ENCODE measurements around the gene DNM1L. TPM values are rescaled to one million over a fixed set of nuclear protein-coding genes. Genes with fewer than 3 reads are reported as not detected.

Gene DNM1L
- polyA plus RNA-seq, 3 donors: 23.6 to 45.6 (median 31.5) TPM

DNA sequence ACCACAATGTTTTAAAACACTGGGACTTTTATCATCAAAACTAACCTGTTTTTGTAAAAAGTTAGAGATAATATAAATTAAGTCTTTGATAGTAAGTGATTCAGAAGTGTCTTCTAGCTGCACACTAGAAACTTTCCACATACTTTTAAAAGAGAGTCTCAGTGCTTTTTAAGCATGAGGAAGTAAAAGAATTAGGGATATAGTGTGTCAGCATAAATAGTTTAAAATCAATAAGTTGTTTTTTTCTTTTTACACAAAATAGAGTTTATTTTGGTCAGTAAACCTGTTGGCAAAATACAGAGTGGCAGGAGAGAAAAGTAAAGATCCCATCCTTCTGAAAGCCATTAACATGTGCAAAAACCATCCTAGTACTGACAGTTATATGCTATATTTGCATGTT, 1.7 kb downstream of the DNM1L start:
- peaks cover 17 to 19% of the 10 kb centered on the region in 2 donors for H3K4me1 ChIP-seq (ENCODE audit: control insufficient read depth in 1 of 2, insufficient read depth in 2 of 2, low read length in 2 of 2)
- H3K36me3 Mint-ChIP-seq: peaks cover 8 to 21% of the 10 kb centered on the region in 2 donors
- no peak overlapping the region for H3K4me3 Mint-ChIP-seq
- H3K4me1 Mint-ChIP-seq: peaks cover 24% of the 10 kb centered on the region
- H3K9me3 ChIP-seq (replicated peaks in 1 of 2; ENCODE audit: control insufficient read depth in 1 of 2, insufficient read depth in 1 of 2, low read length in 2 of 2): no peaks in the 10 kb centered on the region
- no peak overlapping the region for H3K27ac Mint-ChIP-seq
- intact Hi-C loops (cut with micrococcal nuclease): loop anchor here in 1 of 2 donors (10.0 kb wide), 1 partner anchor 1026 kb away; the partner anchor contains the start of gene ETFBKMT
- TF ChIP-seq CTCF (IDR thresholded peaks at IDR 0.05): no peak
- H3K79me2 ChIP-seq (ENCODE audit: insufficient read depth, low read length): peaks cover 62% of the 10 kb centered on the region
- peaks cover 16 to 20% of the 10 kb centered on the region in 2 donors for H3K36me3 ChIP-seq (replicated peaks in 1 of 2; ENCODE audit: control insufficient read depth in 1 of 2, insufficient read depth in 2 of 2, low read length in 2 of 2)
- H3K9ac ChIP-seq (ENCODE audit: insufficient read depth, low read length, poor library complexity, severe bottlenecking): peak overlapping the region; percentile 83
- peaks cover 0 to 1% (median 0%) of the 10 kb centered on the region in 3 donors for H3K27me3 Mint-ChIP-seq (ENCODE audit: low read depth in 3 of 3)
- peaks cover 0 to 3% (median 0%) of the 10 kb centered on the region in 7 donors for H3K9me3 Mint-ChIP-seq
- no peaks in the 10 kb centered on the region for H3K27me3 ChIP-seq (ENCODE audit: control insufficient read depth in 2 of 2, insufficient read depth in 2 of 2, low read length in 2 of 2)
- peaks cover 11% of the 10 kb centered on the region for H4K20me1 ChIP-seq (ENCODE audit: insufficient read depth, low read length)
- no peak for DNase-seq
- no peak overlapping the region for H3K4me3 ChIP-seq (replicated peaks in 1 of 3; ENCODE audit: low read depth in 2 of 3, low read length in 3 of 3)
- peak overlapping the region; percentile 90 for H3K4me2 ChIP-seq (replicated peaks; ENCODE audit: extremely low read depth, low read length, poor library complexity, severe bottlenecking)
- H2AFZ ChIP-seq (ENCODE audit: insufficient read depth, low read depth, low read length, poor library complexity, severe bottlenecking): peak overlapping the region; percentile 87
- H3K27ac ChIP-seq (ENCODE audit: low read depth in 1 of 2, low read length in 2 of 2): peak overlapping the region in 1 of 2 donors; percentile 88

DNA sequence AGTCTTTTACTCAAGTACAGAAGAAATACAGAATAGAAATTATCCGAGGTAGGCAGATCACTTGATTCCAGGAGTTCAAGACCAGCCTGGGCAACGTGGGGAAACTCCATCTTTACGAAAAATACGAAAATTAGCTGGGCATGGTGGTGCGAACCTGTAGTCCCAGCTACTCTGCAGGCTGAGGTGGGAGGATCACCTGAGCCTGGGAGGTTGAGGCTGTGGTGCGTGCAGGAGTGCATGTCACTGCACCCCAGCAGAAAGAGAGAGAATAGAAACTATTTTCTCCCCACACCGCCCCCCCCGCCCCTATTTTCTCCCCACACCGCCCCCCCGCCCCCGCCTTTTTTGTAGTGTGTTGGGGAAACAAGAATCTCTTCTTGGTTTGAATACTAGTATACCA, 2.2 kb downstream of the DNM1L start:
- TF ChIP-seq CTCF (IDR thresholded peaks at IDR 0.05): no peak
- peaks cover 67% of the 10 kb centered on the region for H3K79me2 ChIP-seq (ENCODE audit: insufficient read depth, low read length)
- H3K27me3 ChIP-seq (ENCODE audit: control insufficient read depth in 2 of 2, insufficient read depth in 2 of 2, low read length in 2 of 2): no peaks in the 10 kb centered on the region
- H3K27ac Mint-ChIP-seq: peak overlapping the region in 1 of 7 donors; percentile 19
- H3K9me3 Mint-ChIP-seq: peaks cover 0 to 3% (median 0%) of the 10 kb centered on the region in 7 donors
- H3K4me1 Mint-ChIP-seq: peaks cover 24% of the 10 kb centered on the region
- WGBS (ENCODE audit: insufficient coverage): 98% methylated on average over 4 of the region's 11 CpGs
- H3K4me3 ChIP-seq (replicated peaks in 1 of 3; ENCODE audit: low read depth in 2 of 3, low read length in 3 of 3): no peak overlapping the region
- peaks cover 17 to 19% of the 10 kb centered on the region in 2 donors for H3K4me1 ChIP-seq (ENCODE audit: control insufficient read depth in 1 of 2, insufficient read depth in 2 of 2, low read length in 2 of 2)
- DNase-seq: no peak
- intact Hi-C loops (cut with micrococcal nuclease): loop anchor here in 1 of 2 donors (10.0 kb wide), 1 partner anchor 1026 kb away; the partner anchor contains the start of gene ETFBKMT
- no peak overlapping the region for H3K9ac ChIP-seq (ENCODE audit: insufficient read depth, low read length, poor library complexity, severe bottlenecking)
- H3K4me2 ChIP-seq (replicated peaks; ENCODE audit: extremely low read depth, low read length, poor library complexity, severe bottlenecking): peak overlapping the region; percentile 90
- no peak overlapping the region for H2AFZ ChIP-seq (ENCODE audit: insufficient read depth, low read depth, low read length, poor library complexity, severe bottlenecking)
- H4K20me1 ChIP-seq (ENCODE audit: insufficient read depth, low read length): peaks cover 16% of the 10 kb centered on the region
- no peak overlapping the region for H3K27ac ChIP-seq (ENCODE audit: low read depth in 1 of 2, low read length in 2 of 2)
- H3K27me3 Mint-ChIP-seq (ENCODE audit: low read depth in 3 of 3): peaks cover 0 to 1% (median 0%) of the 10 kb centered on the region in 3 donors
- no peak overlapping the region for H3K4me3 Mint-ChIP-seq
- H3K36me3 ChIP-seq (replicated peaks in 1 of 2; ENCODE audit: control insufficient read depth in 1 of 2, insufficient read depth in 2 of 2, low read length in 2 of 2): peaks cover 16 to 21% of the 10 kb centered on the region in 2 donors
- H3K9me3 ChIP-seq (replicated peaks in 1 of 2; ENCODE audit: control insufficient read depth in 1 of 2, insufficient read depth in 1 of 2, low read length in 2 of 2): no peaks in the 10 kb centered on the region
- peaks cover 8 to 26% of the 10 kb centered on the region in 2 donors for H3K36me3 Mint-ChIP-seq

Data from CD14-positive monocyte (primary cell).